Measurements from ENCODE around the gene PPARG.

Gene PPARG

GRCh38 chr3:12428126-12428525, 139.3 kb downstream of the PPARG start:
- TF ChIP-seq CTCF (IDR thresholded peaks at IDR 0.05; ENCODE audit: borderline replicate concordance, insufficient read depth, low read depth, low read length): no peak
- H3K4me3 ChIP-seq (ENCODE audit: low read depth, low read length): no peak overlapping the region

- no peak for TF ChIP-seq CTCF (IDR thresholded peaks at IDR 0.05; ENCODE audit: borderline replicate concordance, insufficient read depth, low read depth, low read length)
- no peak overlapping the region for H3K4me3 ChIP-seq (ENCODE audit: low read depth, low read length)
These were observed 141.2 kb downstream of the PPARG start for GRCh38 chr3:12430086-12430485.

DNA sequence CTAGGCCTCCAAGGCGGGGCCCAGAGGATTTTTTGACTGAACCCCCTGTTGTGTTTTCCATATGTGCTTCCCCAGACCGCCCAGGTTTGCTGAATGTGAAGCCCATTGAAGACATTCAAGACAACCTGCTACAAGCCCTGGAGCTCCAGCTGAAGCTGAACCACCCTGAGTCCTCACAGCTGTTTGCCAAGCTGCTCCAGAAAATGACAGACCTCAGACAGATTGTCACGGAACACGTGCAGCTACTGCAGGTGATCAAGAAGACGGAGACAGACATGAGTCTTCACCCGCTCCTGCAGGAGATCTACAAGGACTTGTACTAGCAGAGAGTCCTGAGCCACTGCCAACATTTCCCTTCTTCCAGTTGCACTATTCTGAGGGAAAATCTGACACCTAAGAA, 145.0 kb downstream of the PPARG start:
- no peak overlapping the region for H3K4me3 ChIP-seq (ENCODE audit: low read depth, low read length)
- no peak for TF ChIP-seq CTCF (IDR thresholded peaks at IDR 0.05; ENCODE audit: borderline replicate concordance, insufficient read depth, low read depth, low read length)

DNA sequence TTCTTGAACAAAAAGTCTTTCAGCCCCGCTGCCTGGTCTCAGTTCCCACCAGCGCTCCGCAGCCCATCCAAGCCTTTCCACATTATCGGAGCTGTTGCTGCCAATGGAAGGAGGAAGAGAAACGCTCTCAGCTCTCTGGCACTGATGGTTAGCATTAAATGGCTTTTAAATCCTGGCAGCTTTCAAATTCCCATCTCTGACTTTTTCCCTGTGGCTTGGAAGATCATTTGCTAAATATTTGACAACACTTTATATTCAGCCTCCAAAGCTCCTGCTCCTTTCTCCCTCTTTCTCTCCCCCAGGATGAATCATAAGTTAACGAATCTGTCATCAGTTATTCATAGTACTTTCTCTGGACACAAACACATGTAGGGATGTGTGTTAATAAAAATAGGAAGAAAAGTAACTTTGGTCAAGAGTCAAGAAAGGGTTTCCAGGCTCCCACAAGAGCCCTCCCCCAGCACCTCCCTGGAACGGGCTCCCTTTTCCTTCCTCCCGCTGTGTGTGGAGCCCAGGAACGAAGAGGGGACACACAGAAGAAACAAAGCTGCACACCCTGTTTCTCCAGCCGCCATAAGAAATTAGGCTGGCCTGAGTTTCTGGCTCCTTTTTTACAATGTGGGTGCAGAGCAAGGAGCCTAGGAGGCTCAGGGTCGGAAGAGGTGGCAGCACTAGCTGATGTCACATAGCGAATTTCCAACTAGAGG, 147.8 kb downstream of the PPARG start:
- no peak overlapping the region for H3K4me3 ChIP-seq (ENCODE audit: low read depth, low read length)
- TF ChIP-seq CTCF (IDR thresholded peaks at IDR 0.05; ENCODE audit: borderline replicate concordance, insufficient read depth, low read depth, low read length): no peak

- no peak overlapping the region for H3K4me3 ChIP-seq (ENCODE audit: low read depth, low read length)
- no peak for TF ChIP-seq CTCF (IDR thresholded peaks at IDR 0.05; ENCODE audit: borderline replicate concordance, insufficient read depth, low read depth, low read length)
These were observed 148.3 kb downstream of the PPARG start for GRCh38 chr3:12437221-12437605.

- no peak for TF ChIP-seq CTCF (IDR thresholded peaks at IDR 0.05; ENCODE audit: borderline replicate concordance, insufficient read depth, low read depth, low read length)
- no peak overlapping the region for H3K4me3 ChIP-seq (ENCODE audit: low read depth, low read length)
These were observed 149.0 kb downstream of the PPARG start for GRCh38 chr3:12437861-12438260.

- no peak overlapping the region for H3K4me3 ChIP-seq (ENCODE audit: low read depth, low read length)
- no peak for TF ChIP-seq CTCF (IDR thresholded peaks at IDR 0.05; ENCODE audit: borderline replicate concordance, insufficient read depth, low read depth, low read length)
These were observed 149.4 kb downstream of the PPARG start for GRCh38 chr3:12438318-12438717.
